ENCODE results near the gene OR4D9. TPM values are rescaled to one million over a fixed set of nuclear protein-coding genes. Genes with fewer than 3 reads are reported as not detected.
"Not testable (repeated sequence)": the region's sequence is repeated elsewhere in the genome, so short reads cannot be mapped to it uniquely, and the experiment has no call there.

Gene OR4D9
- total RNA-seq, 1 donor from 2014 or later = not detected

- peaks cover 5% of the 10 kb centered on the region for H3K4me1 Mint-ChIP-seq (ENCODE audit: unreplicated experiment)
- TF ChIP-seq CTCF (IDR thresholded peaks at IDR 0.05; ENCODE audit: unreplicated experiment) = no peak
- H3K27ac Mint-ChIP-seq (ENCODE audit: unreplicated experiment) = no peak overlapping the region
- no peak overlapping the region for H3K4me3 Mint-ChIP-seq (ENCODE audit: unreplicated experiment)
- H3K36me3 Mint-ChIP-seq (ENCODE audit: low read depth, unreplicated experiment) = no peaks in the 10 kb centered on the region
- no peaks in the 10 kb centered on the region for H3K9me3 Mint-ChIP-seq (ENCODE audit: unreplicated experiment)
- DNase-seq (ENCODE audit: low spot score) = no peak
- no peaks in the 10 kb centered on the region for H3K27me3 Mint-ChIP-seq (ENCODE audit: unreplicated experiment)
These were observed 30.9 kb downstream of the OR4D9 start for GRCh38 chr11:59542142-59542810.

- H3K36me3 Mint-ChIP-seq (ENCODE audit: low read depth, unreplicated experiment); H3K27ac Mint-ChIP-seq (ENCODE audit: unreplicated experiment); H3K4me3 Mint-ChIP-seq (ENCODE audit: unreplicated experiment); H3K4me1 Mint-ChIP-seq (ENCODE audit: unreplicated experiment); DNase-seq (ENCODE audit: low spot score); H3K9me3 Mint-ChIP-seq (ENCODE audit: unreplicated experiment); H3K27me3 Mint-ChIP-seq (ENCODE audit: unreplicated experiment): not testable (repeated sequence)
These were observed 32.4 kb downstream of the OR4D9 start for GRCh38 chr11:59543713-59544112.

DNA sequence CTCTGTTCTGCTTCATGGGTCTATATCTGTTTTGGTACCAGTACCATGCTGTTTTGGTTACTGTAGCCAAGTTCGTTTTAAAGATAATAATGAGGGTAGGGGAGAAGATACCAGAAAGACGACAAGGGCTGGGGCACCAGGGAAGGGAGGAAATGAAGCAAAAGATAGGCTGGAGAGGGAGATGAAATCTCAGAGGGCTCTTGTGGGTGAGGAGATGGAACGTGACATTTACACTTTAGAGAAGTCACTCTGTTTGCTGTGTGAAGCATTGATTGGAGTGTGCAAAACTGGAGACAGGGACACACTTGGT lies 33.5 kb downstream of the OR4D9 start:
- H3K4me1 Mint-ChIP-seq (ENCODE audit: unreplicated experiment) = peaks cover 17% of the 10 kb centered on the region

DNA sequence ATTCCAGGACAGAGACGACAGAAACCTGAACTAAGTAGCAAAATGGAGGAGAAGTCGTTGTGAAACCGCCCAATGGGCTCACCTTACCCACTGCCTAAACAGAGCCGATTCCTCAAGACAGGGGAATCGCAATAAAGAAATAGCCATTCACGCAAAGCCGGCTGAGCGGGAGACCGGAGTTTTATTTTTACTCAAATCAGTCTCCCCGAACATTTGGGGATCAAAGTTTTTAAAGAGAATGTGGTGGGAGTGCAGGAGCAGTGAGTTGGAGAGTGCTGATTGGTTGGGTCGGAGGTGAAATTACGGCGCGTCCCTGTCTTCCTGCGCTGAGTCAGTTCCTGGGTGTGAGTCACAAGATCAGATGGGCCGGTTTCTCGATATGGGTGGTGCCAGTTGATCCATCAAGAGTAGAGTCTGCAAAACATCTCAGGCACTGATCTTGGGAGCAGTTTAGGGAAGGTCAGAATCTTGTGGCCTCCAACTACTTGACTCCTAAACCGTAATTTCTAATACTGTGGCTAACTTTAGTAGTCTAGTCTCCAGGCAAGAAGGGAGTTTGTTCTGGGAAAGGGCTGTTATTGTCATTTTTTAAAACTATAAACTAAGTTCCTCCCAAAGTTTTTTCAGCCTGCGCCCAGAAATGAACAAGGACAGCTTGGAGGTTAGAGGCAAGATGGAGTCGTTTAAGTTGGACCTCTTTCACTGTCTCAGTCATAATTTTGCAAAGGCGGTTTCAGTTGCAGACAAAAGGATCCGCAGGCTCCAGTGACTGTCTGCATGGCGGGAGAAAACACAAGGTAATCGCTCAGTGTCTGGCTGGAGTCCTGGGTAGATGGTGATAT lies 34.1 kb downstream of the OR4D9 start:
- H3K4me3 Mint-ChIP-seq (ENCODE audit: unreplicated experiment) = no peak overlapping the region
- H3K4me1 Mint-ChIP-seq (ENCODE audit: unreplicated experiment) = peaks cover 17% of the 10 kb centered on the region
- no peaks in the 10 kb centered on the region for H3K9me3 Mint-ChIP-seq (ENCODE audit: unreplicated experiment)
- no peak for DNase-seq (ENCODE audit: low spot score)
- TF ChIP-seq CTCF (IDR thresholded peaks at IDR 0.05; ENCODE audit: unreplicated experiment) = no peak
- H3K36me3 Mint-ChIP-seq (ENCODE audit: low read depth, unreplicated experiment) = peaks cover under 1% of the 10 kb centered on the region
- peaks cover 5% of the 10 kb centered on the region for H3K27me3 Mint-ChIP-seq (ENCODE audit: unreplicated experiment)
- H3K27ac Mint-ChIP-seq (ENCODE audit: unreplicated experiment) = no peak overlapping the region

More for the DNA sequence above, 33.5 kb downstream of the OR4D9 start:
- TF ChIP-seq CTCF (IDR thresholded peaks at IDR 0.05; ENCODE audit: unreplicated experiment) = no peak
- Mint-ChIP-seq H3K4me3 (ENCODE audit: unreplicated experiment) (no peak overlapping the region), H3K27ac (ENCODE audit: unreplicated experiment) (no peak overlapping the region), H3K27me3 (ENCODE audit: unreplicated experiment) (peaks cover 2% of the 10 kb centered on the region), H3K9me3 (ENCODE audit: unreplicated experiment) (no peaks in the 10 kb centered on the region), H3K36me3 (ENCODE audit: low read depth, unreplicated experiment) (no peaks in the 10 kb centered on the region)
- DNase-seq (ENCODE audit: low spot score) = no peak

DNA sequence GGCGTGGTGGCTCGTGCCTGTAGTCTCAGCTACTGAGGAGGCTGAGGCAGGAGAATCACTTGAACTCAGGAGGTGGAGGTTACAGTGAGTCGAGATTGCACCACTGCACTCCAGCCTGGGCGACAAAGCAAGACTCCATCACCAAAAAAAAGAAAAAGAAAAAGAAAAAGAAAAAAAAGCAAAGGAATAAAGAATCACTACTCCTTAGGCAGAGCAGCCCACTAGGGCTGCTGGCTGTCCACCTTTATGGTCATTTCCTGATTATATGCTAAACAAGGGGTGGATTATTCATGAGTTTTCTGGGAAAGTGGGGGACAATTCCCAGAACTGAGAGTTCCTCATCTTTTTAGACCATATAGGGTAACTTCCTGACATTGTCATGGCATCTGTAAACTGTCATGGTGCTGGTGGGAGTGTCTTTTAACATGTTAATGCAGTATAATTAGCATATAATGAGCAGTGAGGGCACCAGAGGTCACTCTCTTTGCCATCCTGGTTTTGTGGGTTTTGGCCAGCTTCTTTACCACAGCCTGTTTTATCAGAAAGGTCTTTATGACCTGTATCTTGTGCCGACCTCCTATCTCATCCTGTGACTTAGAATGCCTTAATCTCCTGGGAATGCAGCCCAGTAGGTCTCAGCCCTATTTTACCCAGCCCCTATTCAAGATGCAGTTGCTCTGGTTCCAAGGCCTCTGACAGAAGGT lies 36.4 kb downstream of the OR4D9 start:
- H3K27ac Mint-ChIP-seq (ENCODE audit: unreplicated experiment) = peak overlapping the region; percentile 59
- not testable (repeated sequence) for H3K36me3 Mint-ChIP-seq (ENCODE audit: low read depth, unreplicated experiment); H3K4me3 Mint-ChIP-seq (ENCODE audit: unreplicated experiment); DNase-seq (ENCODE audit: low spot score); H3K9me3 Mint-ChIP-seq (ENCODE audit: unreplicated experiment)
- H3K4me1 Mint-ChIP-seq (ENCODE audit: unreplicated experiment) = peaks cover 27% of the 10 kb centered on the region
- peaks cover 18% of the 10 kb centered on the region for H3K27me3 Mint-ChIP-seq (ENCODE audit: unreplicated experiment)

Data from endothelial cell (in vitro differentiated cells).